GM12878 (cell line): ENCODE measurements around the gene EYS. TPM values are rescaled to one million over a fixed set of nuclear protein-coding genes. Genes with fewer than 3 reads are reported as not detected.

Source experiments
- ATAC-seq: fragments of 200-7000 bp; cut with Tn5 transposase; 3 replicates; pipeline ENCODE4 v1.9.1; 2020; ENCODE audit warnings: mild to moderate bottlenecking, moderate library complexity
- BruUV-seq: library from RNA; stranded (reverse); fragments of 400-500 nt; replicated peaks from 2 replicates; lab custom pipeline; 2021; lab: Mats Ljungman, UMichigan
- CTCF ChIA-PET: fragments of 300-600 bp; sonication (Branson Sonifier 250); formaldehyde crosslinking; extraction: SDS; loops from one replicate; lab custom pipeline; 2021; ENCODE audit warnings: inconsistent platforms; lab: Yijun Ruan, JAX
- POLR2A ChIA-PET: fragments of 350-600 bp; formaldehyde crosslinking; extraction: SDS; loops from one replicate; lab custom pipeline; 2021; ENCODE audit warnings: inconsistent platforms; lab: Charles Lee
- RAD21 ChIA-PET: fragments of 300-600 bp; sonication (Branson Sonifier 250); formaldehyde crosslinking; loops from one replicate; lab custom pipeline; 2023; ENCODE audit warnings: antibody characterized with exemption; ENCODE audit not compliant: unreplicated experiment; lab: Charles Lee
- SMC1A ChIA-PET: fragments of 300-600 bp; sonication (Branson Sonifier 250); formaldehyde crosslinking; loops from one replicate; lab custom pipeline; 2023; ENCODE audit not compliant: unreplicated experiment, uncharacterized antibody; lab: Charles Lee
- DNase-seq: peaks from one replicate; pipeline ENCODE4 v3.0.0-alpha.2; 2011; ENCODE audit warnings: low read depth, low spot score
- FAIRE-seq: peaks from 3 replicates; lab custom pipeline; 2011; peaks lifted over from hg19 to GRCh38; lab: Jason Lieb, UNC
- H2AFZ ChIP-seq: 2 replicates; pipeline ENCODE4 v1.6.0; 2011; ENCODE audit warnings: low read depth, low read length, control low read depth; ENCODE audit not compliant: control insufficient read depth
- H3K27ac ChIP-seq: 2 replicates; pipeline ENCODE4 v1.5.1; 2011; ENCODE audit warnings: control low read depth; ENCODE audit not compliant: control insufficient read depth, insufficient read depth
- H3K27me3 ChIP-seq, 2 experiments: replicated peaks in 1 of 2; 2 replicates each; pipeline versions ENCODE4 v1.6.0 to v1.6.1; 2011; ENCODE audit warnings: low read length in 1 of 2; ENCODE audit not compliant: control insufficient read depth in 2 of 2, insufficient read depth in 2 of 2
- H3K36me3 ChIP-seq, 2 experiments: 2 replicates each; pipeline ENCODE4 v1.5.1; 2011; ENCODE audit warnings: low read length in 1 of 2; ENCODE audit not compliant: control insufficient read depth in 2 of 2, insufficient read depth in 2 of 2
- H3K4me1 ChIP-seq: 2 replicates; pipeline ENCODE4 v1.6.1; 2011; ENCODE audit warnings: mild to moderate bottlenecking, low read length, moderate library complexity, mixed read lengths; ENCODE audit not compliant: control insufficient read depth, insufficient read depth
- H3K4me2 ChIP-seq: 2 replicates; pipeline ENCODE4 v1.6.0; 2011; ENCODE audit warnings: control low read depth; ENCODE audit not compliant: control insufficient read depth, insufficient read depth
- H3K4me3 ChIP-seq: fragments of 200-600 bp; sonication (generic); 2 replicates; pipeline ENCODE4 v1.5.1; 2016
- H3K79me2 ChIP-seq: 2 replicates; pipeline ENCODE4 v1.6.0; 2011; ENCODE audit warnings: low read length; ENCODE audit not compliant: control insufficient read depth, insufficient read depth
- H3K9ac ChIP-seq: 2 replicates; pipeline ENCODE4 v1.8.0; 2011; ENCODE audit warnings: low read length, control low read depth, mixed read lengths; ENCODE audit not compliant: control insufficient read depth, insufficient read depth
- H3K9me3 ChIP-seq: replicated peaks from 3 replicates; pipeline ENCODE4 v1.5.1; 2011; ENCODE audit warnings: mild to moderate bottlenecking, low read length; ENCODE audit not compliant: control insufficient read depth, insufficient read depth
- H4K20me1 ChIP-seq: 2 replicates; pipeline ENCODE4 v1.6.0; 2011; ENCODE audit not compliant: control insufficient read depth, insufficient read depth
- ATF3 ChIP-seq: IDR thresholded peaks from 2 replicates; pipeline ENCODE4 v1.6.1; 2011; ENCODE audit warnings: low read depth, mild to moderate bottlenecking, low read length, moderate library complexity, borderline replicate concordance; ENCODE audit errors: extremely low read depth
- BCLAF1 ChIP-seq: fragments of 450-650 bp; IDR thresholded peaks from 2 replicates; pipeline ENCODE4 v1.6.1; 2017; ENCODE audit warnings: antibody characterized with exemption, mild to moderate bottlenecking, moderate library complexity
- CUX1 ChIP-seq: IDR thresholded peaks from 2 replicates; pipeline ENCODE4 v1.6.1; 2012; ENCODE audit warnings: improper control_type of control experiment, low read depth, low read length; ENCODE audit not compliant: insufficient replicate concordance
- EGR1 ChIP-seq, 2 experiments: IDR thresholded peaks; 1 replicate in 1 of 2; 2 replicates in 1 of 2; pipeline ENCODE4 v1.6.1; 2011 to 2012; ENCODE audit warnings: low read depth in 2 of 2, low read length in 2 of 2, borderline replicate concordance in 1 of 2, mild to moderate bottlenecking in 1 of 2, moderate library complexity in 1 of 2
- IRF3 ChIP-seq: fragments of 450-650 bp; IDR thresholded peaks from 2 replicates; pipeline ENCODE4 v1.6.1; 2014; ENCODE audit warnings: mild to moderate bottlenecking
- JUND ChIP-seq: IDR thresholded peaks from 2 replicates; pipeline ENCODE4 v1.6.1; 2012; ENCODE audit warnings: low read depth, mild to moderate bottlenecking, low read length, improper control_type of control experiment, moderate library complexity
- KAT2A ChIP-seq: conservative IDR thresholded peaks from 2 replicates; pipeline ENCODE4 v1.6.1; 2011; ENCODE audit warnings: low read depth, low read length; ENCODE audit not compliant: control insufficient read depth
- LARP7 ChIP-seq: fragments of 450-650 bp; IDR thresholded peaks from 2 replicates; pipeline ENCODE4 v1.6.1; 2017; ENCODE audit warnings: mild to moderate bottlenecking
- MTA2 ChIP-seq: fragments of 450-650 bp; IDR thresholded peaks from 2 replicates; pipeline ENCODE4 v1.6.1; 2016; ENCODE audit warnings: low read depth, mild to moderate bottlenecking, moderate library complexity
- SMAD1 ChIP-seq: fragments of 450-650 bp; IDR thresholded peaks from 2 replicates; pipeline ENCODE4 v1.6.1; 2018; ENCODE audit warnings: mild to moderate bottlenecking, low read depth; ENCODE audit not compliant: partially characterized antibody
- TCF3 ChIP-seq: IDR thresholded peaks from 2 replicates; pipeline ENCODE4 v1.6.1; 2012; ENCODE audit warnings: low read depth, mild to moderate bottlenecking, low read length, borderline replicate concordance; ENCODE audit not compliant: insufficient read depth
- TCF7 ChIP-seq: IDR thresholded peaks from 2 replicates; pipeline ENCODE4 v1.6.1; 2014; ENCODE audit warnings: antibody characterized with exemption, borderline replicate concordance
- WRNIP1 ChIP-seq: IDR thresholded peaks from 2 replicates; pipeline ENCODE4 v1.6.1; 2011; ENCODE audit warnings: low read depth, low read length, improper control_type of control experiment, borderline replicate concordance
- in situ Hi-C: fragments of 300-500 bp; cut with MboI; formaldehyde crosslinking; loops from 9 replicates; pipeline ENCODE4 v1.14.3; 2018; ENCODE audit warnings: mixed read lengths
- intact Hi-C: fragments of 100-400 bp; cut with micrococcal nuclease; formaldehyde crosslinking; loops from one replicate; pipeline ENCODE4 v1.14.2; 2022; ENCODE audit not compliant: unreplicated experiment
- polyA plus RNA-seq, 11 experiments: library from polyadenylated mRNA; depleted of rRNA in 4 of 11; unstranded in 6 of 11; stranded (reverse) in 5 of 11; fragments of >200 nt; fragmentation: Nextera tagmentation in 4 of 11; fragmentation: Illumina TruSeq in 1 of 11; extraction: Ambion mirVana in 4 of 11; extraction: Trizol in 1 of 11; gene quantifications; 1 replicate in 1 of 11; 2 replicates in 10 of 11; pipeline versions ENCODE4 v1.2.1 to v1.2.3, GENCODE V29; 2011 to 2016; ENCODE audit warnings: inconsistent platforms in 2 of 11, missing spikeins in 2 of 11, low read depth in 1 of 11
- total RNA-seq, 4 experiments: library from RNA; depleted of rRNA in 3 of 4; stranded (reverse); fragments of >200 nt in 3 of 4; fragmentation: Illumina TruSeq in 1 of 4; extraction: Trizol in 1 of 4; gene quantifications; 2 replicates each; pipeline versions ENCODE4 v1.2.1 to v1.2.3, GENCODE V29; 2013 to 2021

The EYS gene
- total and polyA plus RNA-seq, 10 of the 15 experiments (the other 5 are each of a cell fraction or from before 2014, with no cell fraction given): under 0.01 to 0.14 (median 0.02) TPM; not detected in 1

- Histone ChIP-seq H3K4me2 (no peak overlapping the region), H4K20me1 (no peaks in the 10 kb centered on the region), H3K27me3 (no peaks in the 10 kb centered on the region), H3K4me3 (no peak overlapping the region), H2AFZ (no peak overlapping the region), H3K9ac (no peak overlapping the region), H3K4me1 (no peaks in the 10 kb centered on the region), H3K27ac (no peak overlapping the region), H3K9me3 (no peaks in the 10 kb centered on the region), H3K36me3 (no peaks in the 10 kb centered on the region), H3K79me2 (no peaks in the 10 kb centered on the region)
- ATAC-seq (no peak), FAIRE-seq (no peak), DNase-seq (no peak)
- CTCF ChIA-PET: no interaction called here
- intact Hi-C loops (no loop called here), in situ Hi-C loops (no loop called here)
- SMC1A ChIA-PET: no interaction called here
- no peak for TF ChIP-seq KAT2A
- TF ChIP-seq ATF3: no peak
- no peak for TF ChIP-seq MTA2
- no peak for TF ChIP-seq IRF3
- no peak for TF ChIP-seq TCF7
- no peak for TF ChIP-seq LARP7
- TF ChIP-seq WRNIP1: no peak
- no peak for TF ChIP-seq JUND
- TF ChIP-seq CUX1: no peak
- no peak for TF ChIP-seq EGR1 (IDR thresholded peaks at IDR 0.05; ENCODE audit: borderline replicate concordance in 1 of 2, low read depth in 2 of 2, low read length in 2 of 2)
- TF ChIP-seq TCF3: no peak
- no peak for TF ChIP-seq BCLAF1
- TF ChIP-seq SMAD1: no peak
- POLR2A ChIA-PET: no interaction called here
- no TSS peak for BruUV-seq
- RAD21 ChIA-PET: no interaction called here
Observed at GRCh38 chr6:64838726-64839125, 868.3 kb downstream of the EYS start.
